Limb (tissue), 2 donors: Measurements from ENCODE around the gene HNRNPDL.
"Not testable (repeated sequence)": the region's sequence is repeated elsewhere in the genome, so short reads cannot be mapped to it uniquely, and the experiment has no call there.

Experiments
- DNase-seq, 2 donors: peaks; one replicate each; pipeline ENCODE4 v3.0.0-alpha.2; 2016; ENCODE audit errors: extremely low spot score in 2 of 2

Gene HNRNPDL

DNA sequence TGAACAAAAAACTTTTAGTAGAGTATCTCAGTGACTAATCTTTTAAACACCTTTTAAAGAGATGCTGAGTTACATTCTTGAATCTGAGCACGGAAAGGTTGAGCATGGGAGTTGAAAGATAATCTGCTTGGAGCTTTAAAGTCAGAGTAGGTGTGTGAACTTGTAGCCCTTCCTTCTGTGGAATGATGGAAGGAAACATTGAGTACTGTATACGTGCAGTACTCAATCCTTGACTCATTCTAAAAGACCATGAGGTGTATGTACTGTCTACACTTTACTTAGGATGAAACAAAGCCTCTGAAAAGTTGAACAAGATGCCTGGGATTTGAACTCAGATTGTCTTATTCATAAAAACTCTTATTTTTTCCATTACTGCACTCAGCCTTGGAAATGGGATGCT lies 3.5 kb upstream of the HNRNPDL start:
- no peak for DNase-seq

DNA sequence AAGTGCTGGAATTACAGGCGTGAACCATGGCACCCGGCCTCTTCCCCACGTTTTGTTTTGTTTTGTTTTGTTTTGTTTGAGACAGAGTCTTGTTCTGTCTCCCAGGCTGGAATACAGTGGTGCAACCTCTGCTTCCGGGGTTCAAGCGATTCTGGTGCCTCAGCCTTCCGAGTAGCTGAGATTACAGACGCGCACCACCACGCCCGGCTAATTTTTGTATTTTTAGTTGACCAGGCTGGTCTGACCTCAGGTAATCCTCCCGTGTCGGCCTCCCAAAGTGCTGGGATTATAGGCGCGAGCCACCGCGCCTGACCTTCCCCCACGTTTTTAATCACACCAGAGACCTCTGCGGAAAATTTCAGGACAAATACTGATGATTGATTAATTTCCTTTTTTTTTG lies 2.3 kb upstream of the HNRNPDL start:
- DNase-seq = no peak

DNA sequence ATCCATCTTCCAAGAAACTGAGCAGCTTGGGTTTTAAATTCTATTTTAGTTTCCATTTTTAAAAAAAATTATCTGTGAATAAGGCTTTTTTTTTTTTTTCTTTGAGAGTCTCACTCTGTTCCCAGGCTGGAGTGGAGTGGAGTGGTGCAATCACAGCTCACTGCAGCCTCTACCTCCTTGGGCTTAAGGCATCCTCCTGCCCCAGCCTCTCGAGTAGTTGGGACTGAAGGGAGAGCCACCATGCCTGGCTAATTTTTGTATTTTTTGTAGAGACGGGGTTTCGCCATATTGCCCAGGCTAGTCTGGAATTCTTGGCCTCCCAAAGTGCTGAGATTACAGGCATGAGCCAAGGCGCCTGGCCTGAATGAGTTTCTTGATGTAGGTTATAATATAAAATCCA lies 1.6 kb upstream of the HNRNPDL start:
- DNase-seq = no peak

DNA sequence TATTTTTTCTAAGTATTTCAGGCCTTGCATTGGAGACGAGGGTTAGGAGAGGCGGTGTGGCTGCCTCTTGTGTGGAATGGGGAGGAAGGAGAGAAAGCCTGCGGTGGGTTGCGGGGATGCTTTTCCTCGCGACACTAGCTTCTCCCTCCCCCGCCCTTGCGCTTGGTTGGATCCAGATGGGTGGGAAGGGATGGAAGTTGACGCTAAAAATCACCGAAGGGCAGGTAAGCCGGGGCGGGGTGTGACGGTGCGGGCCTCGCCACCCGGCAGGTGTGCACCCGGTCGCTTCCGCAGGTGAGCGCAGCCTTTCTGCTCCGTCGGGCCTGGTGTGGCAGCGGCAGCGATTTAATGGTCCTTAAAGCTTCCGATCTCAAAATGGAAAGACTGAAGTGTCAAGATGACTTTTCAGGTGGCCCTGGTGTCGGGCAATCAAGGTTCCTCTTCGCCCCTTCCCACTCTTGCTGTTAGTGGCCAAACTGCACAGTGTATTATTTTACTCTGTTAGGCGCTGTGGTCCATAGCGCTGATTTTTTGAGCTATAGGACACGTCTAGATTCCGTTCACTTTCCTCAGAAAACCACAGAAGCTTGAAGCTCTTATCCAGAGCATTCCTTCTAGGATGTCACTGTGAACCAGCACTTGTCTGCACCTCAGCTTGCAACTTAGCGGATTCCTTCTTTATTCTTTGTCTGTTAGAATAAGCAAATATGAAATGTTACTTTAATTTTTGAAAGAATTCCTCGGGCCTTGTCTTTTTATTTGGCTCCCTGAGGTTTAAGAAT lies 893 bp upstream of the HNRNPDL start:
- peak in 1 of 2 donors; percentile 66 for DNase-seq

DNA sequence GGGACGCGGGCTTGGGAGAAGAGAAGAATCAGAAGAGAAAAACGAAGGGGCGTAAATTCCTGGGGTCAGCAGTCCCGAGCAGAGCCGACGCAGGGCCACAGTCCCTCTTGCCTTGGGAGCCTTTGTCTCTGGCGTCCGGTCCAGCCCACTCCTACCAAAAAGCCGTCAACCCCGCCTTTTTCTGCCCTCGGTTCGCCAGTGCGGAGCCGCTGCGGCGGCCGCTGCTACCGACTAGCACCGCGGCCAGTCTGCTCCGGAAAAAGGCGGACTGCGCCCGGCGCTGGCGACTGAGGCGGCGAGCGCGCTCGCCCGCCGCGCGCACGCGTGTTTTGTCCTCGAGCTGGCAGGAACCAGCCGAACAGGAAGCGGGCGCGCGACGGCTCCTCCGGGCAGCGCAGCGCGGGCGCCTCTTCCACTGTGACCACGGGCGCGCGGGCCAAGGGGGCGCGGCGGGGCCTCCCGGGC lies 502 bp downstream of the HNRNPDL start:
- no peak for DNase-seq

DNA sequence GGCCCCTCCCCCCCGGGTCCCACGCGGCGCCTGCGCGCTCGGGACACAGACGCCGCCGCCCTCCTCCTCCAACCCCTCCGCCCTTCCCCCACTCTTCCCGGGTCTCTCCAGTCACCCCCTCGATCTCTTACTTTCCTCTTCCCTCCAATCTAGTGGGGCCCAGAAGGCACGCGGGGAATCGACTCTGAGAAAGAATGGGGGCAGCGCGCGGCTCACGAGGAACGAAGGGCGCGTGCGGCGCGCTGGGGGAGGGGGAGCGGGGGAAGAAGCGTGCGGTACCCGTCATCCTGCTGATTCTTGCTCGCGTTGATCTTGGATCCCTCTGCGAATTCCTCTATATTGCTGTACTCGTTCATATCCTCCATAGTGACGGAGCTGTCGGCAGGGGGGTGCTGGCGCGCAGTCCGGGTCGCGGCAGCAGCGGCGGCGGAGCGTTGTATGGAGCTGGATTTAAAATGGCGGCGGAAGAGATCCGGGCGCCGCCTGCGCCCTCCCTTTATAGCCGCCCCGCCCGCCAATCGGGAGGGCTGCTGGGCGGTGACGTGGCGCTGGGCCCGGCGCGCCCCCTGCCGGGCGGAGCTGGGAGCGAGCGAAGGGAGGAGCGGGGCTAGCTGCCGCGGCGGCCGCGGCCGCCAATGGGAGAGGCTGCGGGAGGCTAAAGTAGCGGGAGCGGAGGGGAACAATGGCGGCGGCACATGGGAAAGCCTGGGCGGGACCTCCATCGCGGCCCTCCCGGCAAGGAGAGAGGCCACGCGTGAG lies 1.1 kb downstream of the HNRNPDL start:
- peak; percentile 94 to 99 for DNase-seq

DNA sequence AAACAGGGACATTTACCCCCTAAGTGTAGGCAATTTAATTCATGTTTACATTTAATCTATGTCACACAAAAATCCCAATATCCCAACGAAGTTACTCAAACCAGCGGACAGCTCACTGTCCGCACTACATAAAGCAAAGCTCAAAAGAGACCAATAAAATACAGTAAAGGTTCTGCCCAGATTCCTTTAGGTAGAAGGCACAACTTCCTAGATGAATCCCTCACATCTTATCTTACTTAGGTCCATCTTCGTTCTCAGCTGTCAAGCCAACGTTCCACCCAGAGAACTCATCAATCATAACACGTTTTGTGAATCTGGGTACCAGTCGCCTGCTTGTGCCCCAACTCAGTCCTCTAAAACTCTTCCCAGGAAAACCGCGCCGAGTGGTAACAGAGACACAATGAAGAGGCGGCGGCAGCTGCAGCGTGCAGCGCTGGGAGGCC lies 1.7 kb downstream of the HNRNPDL start:
- DNase-seq = no peak

DNA sequence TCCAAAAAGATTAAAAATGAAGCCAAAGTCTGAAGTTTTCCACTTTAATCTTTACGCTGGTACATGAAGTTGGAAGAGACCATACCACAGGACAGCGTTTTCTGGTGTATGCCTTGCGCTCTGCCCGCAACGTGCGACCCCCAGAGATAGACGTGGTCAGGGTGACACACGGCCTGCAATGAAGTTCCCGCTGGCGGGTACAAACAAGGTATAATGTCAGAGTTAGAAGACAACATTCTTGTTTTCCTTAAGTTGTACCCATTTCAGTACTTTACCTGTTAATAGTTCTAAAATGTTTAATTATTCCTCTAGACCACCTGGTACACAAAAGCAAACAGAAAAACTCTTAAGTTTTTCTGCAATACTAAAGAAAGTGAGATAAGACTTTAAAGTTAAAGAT lies 4.8 kb downstream of the HNRNPDL start:
- no peak for DNase-seq

DNA sequence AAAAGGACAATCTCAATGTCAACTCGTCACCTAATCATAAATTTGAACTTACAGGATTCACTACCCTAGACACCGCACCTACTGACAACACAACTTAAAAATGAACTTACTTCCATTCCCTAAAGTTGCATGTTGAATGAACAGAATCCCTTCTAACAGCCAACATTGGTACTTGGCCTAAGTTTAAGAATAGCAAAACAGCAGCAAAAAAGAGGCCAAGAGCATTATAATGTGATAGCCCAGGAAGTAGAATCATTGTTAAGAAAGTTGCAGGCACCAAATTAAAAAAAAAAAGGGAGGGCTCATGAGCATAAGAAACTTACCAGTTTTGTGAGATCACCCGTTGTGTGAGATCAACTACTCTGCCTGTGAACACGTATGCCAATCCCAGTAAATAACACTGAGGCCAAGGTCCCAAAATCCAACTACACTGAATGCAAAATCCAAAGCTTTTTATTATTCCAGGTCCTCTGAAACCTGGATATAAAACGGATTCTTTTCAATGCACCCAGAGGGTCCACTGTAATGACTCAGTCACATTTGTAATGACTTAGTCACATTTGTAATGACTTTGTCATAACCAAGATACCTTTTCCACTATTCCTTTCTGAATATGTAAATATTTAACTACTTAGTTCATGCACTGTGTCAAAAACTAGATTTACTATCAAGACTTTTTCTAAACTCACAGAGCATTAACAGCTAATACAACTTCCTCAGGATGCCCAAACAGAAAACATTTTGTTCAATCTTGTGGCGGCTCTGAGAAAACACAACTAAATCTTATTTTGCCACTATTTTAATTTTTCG lies 6.8 kb downstream of the HNRNPDL start:
- DNase-seq = no peak

DNA sequence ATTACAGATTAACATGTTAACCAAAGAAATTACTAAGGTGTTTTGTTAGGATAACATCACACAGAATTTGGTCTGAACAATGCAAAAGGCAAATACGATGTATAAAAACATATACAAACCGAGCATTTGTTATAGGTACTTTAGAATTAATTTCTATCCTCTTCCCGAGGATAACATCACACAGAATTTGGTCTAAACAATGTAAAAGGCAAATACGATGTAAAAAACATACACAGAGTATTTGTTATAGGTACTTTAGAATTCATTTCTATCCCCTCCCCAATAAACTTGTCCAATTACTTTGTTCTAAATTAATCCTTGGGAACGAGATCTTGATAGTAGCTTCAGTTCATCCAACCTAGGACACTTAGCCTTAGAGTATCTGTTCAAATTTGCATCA lies 7.6 kb downstream of the HNRNPDL start:
- no peak for DNase-seq

DNA sequence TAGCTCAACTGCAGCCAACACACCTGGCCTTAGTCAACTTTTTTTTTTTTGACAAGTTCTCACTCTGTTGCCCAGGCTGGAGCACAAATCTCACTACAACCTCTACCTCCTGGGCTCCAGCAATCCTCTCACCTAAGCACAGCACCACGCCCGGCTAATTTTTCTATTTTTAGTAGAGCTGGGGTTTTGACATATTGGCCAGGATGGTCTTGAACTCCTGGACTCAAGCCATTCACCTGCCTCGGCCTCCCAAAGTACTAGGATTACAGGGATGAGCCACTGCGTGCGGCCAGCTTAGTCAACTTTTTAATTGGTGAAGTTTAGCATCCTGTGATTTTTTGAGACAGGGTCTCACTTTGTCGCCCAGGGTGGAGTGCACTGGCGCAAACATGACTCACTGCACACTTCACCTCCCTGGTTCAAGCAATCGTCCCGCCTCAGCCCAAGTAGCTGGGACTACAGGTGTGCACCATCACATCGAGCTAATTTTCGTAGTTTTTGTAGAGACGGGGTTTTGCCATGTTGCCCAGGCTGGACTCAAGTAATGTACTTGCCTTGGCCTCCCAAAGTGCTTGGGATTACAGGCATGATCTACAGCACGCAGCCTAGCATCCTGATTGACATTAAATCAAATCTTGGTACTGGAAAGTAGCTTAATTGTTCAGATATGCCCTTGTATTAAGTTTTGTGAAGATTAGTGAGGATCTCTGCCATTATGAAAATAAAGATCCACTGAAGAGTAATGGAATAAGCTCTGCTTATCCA lies 8.3 kb downstream of the HNRNPDL start:
- no peak for DNase-seq

DNA sequence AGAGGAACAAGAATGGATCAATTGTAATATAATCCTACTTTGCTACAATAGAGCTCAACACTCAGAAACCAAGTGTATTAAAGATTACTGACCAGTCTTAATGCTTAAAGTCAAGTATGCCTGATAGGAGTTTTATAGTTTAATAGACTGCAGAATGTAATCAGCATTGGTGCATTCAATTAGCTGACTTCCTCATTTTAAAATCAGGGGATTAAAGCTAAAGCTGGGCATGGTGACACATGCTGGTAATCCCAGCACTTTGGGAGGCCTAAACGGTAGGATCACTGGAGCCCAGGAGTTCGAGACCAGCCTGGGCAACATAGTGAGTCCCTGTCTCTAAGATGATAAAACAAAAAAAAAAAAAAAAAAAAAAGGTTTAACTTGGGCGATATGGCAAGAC lies 10.8 kb downstream of the HNRNPDL start:
- no peak for DNase-seq

DNA sequence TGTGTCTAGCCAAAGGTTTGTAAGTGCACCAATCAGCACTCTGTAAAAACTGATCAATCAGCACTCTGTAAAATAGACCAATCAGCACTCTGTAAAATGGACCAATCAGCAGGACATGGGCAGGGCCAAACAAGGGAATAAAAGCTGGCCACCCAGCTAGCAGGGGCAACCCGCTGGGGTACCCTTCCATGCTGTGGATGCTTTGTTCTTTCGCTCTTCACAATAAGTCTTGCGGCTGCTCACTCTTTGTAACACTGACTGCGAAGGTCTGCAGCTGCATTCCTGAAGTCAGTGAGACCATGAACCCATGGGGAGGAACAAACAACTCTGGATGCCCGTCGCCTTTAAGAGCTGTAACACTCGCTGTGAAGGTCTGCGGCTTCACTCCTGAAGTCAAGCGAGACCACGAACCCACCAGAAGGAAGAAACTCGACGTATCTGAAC lies 14.3 kb downstream of the HNRNPDL start:
- DNase-seq = no peak

DNA sequence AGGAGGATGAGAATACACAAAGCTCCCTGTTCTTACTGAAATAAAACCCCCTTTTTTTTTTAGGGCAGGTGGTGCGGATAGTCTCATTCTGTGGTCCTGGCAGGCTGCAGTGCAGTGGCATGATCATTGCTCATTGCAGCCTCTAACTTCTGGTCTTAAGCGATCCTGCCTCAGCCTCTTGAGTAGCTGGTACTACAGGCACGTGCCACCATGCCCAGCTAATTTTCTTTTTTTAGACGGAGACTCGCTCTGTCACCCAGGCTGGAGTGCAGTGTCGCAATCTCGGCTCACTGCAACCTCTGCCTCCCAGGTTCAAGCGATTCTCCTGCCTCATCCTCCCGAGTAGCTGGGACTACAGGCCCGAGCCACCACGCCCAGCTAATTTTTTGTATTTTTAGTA lies 15.2 kb downstream of the HNRNPDL start:
- not testable (repeated sequence) for DNase-seq

DNA sequence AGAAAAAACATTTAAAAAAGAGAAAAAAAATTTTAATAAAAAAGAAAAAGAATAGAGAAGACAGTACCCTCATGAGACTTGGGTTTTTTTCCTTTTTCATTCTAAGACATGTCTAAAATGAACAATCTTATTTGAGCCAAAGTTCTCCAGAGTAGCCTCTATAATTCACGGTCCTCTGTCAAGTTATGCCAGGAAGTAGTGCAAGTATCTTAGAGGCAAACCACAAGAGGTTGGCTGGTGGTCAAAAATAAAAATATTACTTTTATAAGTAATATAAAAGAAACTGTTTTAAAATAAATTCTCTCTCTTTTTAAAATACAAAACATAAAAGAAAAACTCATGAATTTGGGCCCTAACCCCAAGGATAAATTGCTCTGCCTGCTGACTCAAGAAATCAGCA lies 26.5 kb downstream of the HNRNPDL start:
- DNase-seq = no peak

DNA sequence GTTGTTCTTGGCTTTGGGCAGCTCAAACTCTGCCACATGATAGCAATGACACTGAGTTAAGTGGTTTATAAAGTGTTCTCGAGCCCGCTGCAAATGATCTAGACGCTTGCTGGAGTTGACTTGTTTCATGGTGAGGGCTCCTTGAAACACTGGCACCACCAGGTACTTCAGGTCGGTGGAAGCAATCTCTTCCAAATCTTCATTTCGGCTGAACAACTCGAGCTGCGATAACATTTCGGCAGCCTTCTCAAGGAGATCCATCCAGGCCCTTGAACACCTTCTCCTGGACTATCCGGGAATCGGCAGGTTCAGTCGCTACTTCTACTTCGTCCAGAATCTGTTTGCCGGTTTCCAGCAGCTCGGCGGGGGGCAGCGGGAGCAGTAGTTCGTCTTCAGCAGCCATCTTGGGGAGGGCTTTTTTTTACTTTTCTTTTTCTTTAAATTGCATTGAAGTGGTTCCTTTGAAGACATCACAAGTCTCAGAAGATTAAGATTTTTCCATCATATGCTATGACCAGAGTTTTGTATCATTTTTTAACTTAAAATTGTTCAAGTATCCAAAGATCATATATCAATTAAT lies 28.0 kb downstream of the HNRNPDL start:
- DNase-seq = no peak

DNA sequence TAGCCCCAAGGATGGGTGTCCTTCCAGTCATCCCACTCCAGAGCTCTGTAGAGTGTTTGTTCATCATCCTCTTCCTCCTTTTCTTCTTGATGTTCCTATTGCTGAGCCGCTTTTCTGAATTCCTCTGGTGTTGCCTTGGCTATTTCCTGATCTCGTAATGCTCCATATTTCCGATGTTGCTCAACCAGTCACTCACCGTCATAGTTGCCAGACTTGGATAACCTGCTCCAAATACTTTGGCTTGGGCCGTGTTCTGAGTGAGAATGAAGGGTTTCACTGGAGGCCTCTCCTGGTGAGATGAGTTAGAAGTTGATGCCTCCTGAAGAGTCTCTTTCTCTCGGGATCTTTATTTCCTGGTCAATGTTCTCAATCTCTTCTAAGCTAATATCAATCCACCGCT lies 28.7 kb downstream of the HNRNPDL start:
- DNase-seq = no peak

DNA sequence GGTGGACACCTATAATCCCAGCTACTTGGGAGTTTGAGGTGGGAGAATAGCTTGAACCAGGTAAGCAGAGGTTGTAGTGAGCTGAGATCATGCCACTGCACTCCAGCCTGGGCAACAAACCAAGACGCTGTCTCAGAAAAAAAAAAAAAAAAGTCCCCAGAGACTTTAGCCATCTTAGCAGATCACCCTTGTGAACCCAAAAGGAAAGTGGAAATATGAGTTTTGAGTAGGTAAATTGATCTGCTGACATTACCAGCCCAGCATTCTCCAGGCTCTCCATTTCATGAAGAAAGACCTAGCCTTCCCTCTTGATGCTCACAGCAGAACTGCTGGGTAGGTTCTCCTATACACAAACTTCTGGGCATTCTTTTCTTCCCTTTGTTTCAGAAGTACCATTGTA lies 32.0 kb downstream of the HNRNPDL start:
- no peak for DNase-seq

DNA sequence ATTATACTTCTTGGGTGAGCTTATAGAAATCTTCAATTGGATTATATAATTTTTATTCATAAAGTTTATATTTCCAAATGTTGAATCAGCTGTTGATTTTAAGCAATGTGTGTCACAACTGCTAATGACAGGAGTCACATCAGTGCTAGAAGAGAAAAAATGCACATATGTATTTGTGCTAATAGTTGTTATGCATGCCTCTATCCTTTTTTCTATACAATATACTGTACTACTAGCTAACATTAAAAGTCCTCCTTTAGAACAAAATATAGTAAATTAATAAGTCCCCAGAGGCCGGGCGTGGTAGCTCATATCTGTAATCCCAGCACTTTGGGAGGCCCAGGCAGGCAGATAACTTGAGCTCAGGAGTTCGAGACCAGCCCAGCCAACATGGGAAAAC lies 32.7 kb downstream of the HNRNPDL start:
- DNase-seq = no peak

DNA sequence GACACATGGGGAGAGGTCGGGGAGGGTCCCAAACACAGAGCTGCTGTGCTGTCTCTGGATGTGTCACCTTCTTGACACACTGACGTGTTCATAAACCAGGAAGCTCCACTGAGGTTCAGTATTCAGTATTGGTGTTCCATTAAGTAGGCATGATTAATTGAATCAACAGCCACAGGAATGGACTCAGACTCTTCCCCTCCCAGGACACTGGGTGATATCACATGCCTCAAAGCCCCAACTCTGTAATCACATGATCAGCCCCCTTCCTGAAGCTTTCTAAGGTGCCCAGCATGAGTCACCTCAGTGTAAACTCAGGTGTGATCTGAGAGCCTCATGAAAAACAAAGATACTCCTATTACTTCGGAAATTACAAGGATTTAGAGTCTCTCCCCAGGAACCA lies 35.4 kb downstream of the HNRNPDL start:
- DNase-seq = no peak

DNA sequence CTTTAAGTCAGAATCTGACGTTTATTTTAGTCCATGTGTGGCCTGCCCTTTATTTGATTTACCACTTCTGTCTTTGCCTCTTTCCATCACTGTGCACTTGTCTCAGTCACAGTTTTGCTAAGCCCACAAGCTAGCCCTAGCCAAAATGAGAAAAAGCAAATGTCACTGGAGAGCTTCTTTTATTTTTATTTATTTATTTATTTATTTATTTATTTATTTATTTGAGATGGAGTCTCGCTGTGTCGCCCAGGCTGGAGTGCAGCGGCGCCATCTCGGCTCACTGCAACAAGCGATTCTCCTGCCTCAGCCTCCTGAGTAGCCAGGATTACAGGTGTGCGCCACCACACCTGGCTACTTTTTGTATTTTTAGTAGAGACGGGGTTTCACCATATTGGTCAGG lies 40.2 kb downstream of the HNRNPDL start:
- not testable (repeated sequence) for DNase-seq
